NCI-H748 treated with DMSO at 0.1 percent for 48 hours (cell line): ENCODE data around the gene THRAP3.
"Not testable (repeated sequence)": the region's sequence is repeated elsewhere in the genome, so short reads cannot be mapped to it uniquely, and the experiment has no call there.

ENCODE experiments used
- DNase-seq: peaks from one replicate; lab custom pipeline; 2025; lab: John Stamatoyannopoulos, UW

THRAP3 gene

GRCh38 chr1:36204347-36204909 is 19.8 kb upstream of the THRAP3 start:
- no peak for DNase-seq

- no peak for DNase-seq
Measured at GRCh38 chr1:36206323-36206858, 17.9 kb upstream of the THRAP3 start.

GRCh38 chr1:36207339-36207738 is 16.9 kb upstream of the THRAP3 start:
- DNase-seq, result no peak

GRCh38 chr1:36208978-36209703 is 15.1 kb upstream of the THRAP3 start:
- no peak for DNase-seq

GRCh38 chr1:36211307-36211706 is 12.9 kb upstream of the THRAP3 start:
- no peak for DNase-seq

GRCh38 chr1:36211841-36212240 is 12.4 kb upstream of the THRAP3 start:
- no peak for DNase-seq

GRCh38 chr1:36212782-36213181 is 11.5 kb upstream of the THRAP3 start:
- no peak for DNase-seq

- DNase-seq, result no peak
Measured at GRCh38 chr1:36217670-36218069, 6.6 kb upstream of the THRAP3 start.

GRCh38 chr1:36221901-36222300 is 2.3 kb upstream of the THRAP3 start:
- not testable (repeated sequence) for DNase-seq

GRCh38 chr1:36222481-36223380 is 1.5 kb upstream of the THRAP3 start:
- no peak for DNase-seq

- DNase-seq, result no peak
Measured at GRCh38 chr1:36223381-36223995, 755 bp upstream of the THRAP3 start.

GRCh38 chr1:36224537-36225282 is 467 bp downstream of the THRAP3 start:
- peak; percentile 21 for DNase-seq

- no peak for DNase-seq
Measured at GRCh38 chr1:36225283-36225899, 1.1 kb downstream of the THRAP3 start.

GRCh38 chr1:36230279-36230678 is 6.0 kb downstream of the THRAP3 start:
- DNase-seq, result not testable (repeated sequence)

GRCh38 chr1:36231191-36231590 is 6.9 kb downstream of the THRAP3 start:
- no peak for DNase-seq

- DNase-seq, result no peak
Measured at GRCh38 chr1:36232212-36233095, 8.2 kb downstream of the THRAP3 start.

- no peak for DNase-seq
Measured at GRCh38 chr1:36236302-36236701, 12.1 kb downstream of the THRAP3 start.

- no peak for DNase-seq
Measured at GRCh38 chr1:36238433-36238832, 14.2 kb downstream of the THRAP3 start.

GRCh38 chr1:36239941-36240637 is 15.8 kb downstream of the THRAP3 start:
- DNase-seq, result no peak
